ENCODE results near the gene FGFR1OP2.

FGFR1OP2 gene

GRCh38 chr12:26976687-26977086 is 38.4 kb downstream of the FGFR1OP2 start:
- no peak for TF ChIP-seq CTCF (conservative IDR thresholded peaks at IDR 0.05; ENCODE audit: low read depth, low read length)
- H3K79me2 ChIP-seq (ENCODE audit: insufficient read depth, low read depth), result no peaks in the 10 kb centered on the region
- H3K27ac ChIP-seq, result no peak overlapping the region
- no peaks in the 10 kb centered on the region for H3K36me3 ChIP-seq (ENCODE audit: insufficient read depth)
- H3K4me1 ChIP-seq (ENCODE audit: low read depth, poor library complexity, severe bottlenecking), result peaks cover 13% of the 10 kb centered on the region
- no peaks in the 10 kb centered on the region for H3K27me3 ChIP-seq (ENCODE audit: insufficient read depth, low read depth)
- no peak overlapping the region for H3K4me2 ChIP-seq
- no peak overlapping the region for H2AFZ ChIP-seq (ENCODE audit: low read depth)
- H3K9ac ChIP-seq, result no peak overlapping the region
- H4K20me1 ChIP-seq (ENCODE audit: insufficient read depth), result no peaks in the 10 kb centered on the region
- no peak overlapping the region for H3K4me3 ChIP-seq (IDR thresholded peaks at IDR 0.05; ENCODE audit: insufficient read depth, low read depth, low read length)

- TF ChIP-seq CTCF (conservative IDR thresholded peaks at IDR 0.05; ENCODE audit: low read depth, low read length), result no peak
- H3K9ac ChIP-seq, result no peak overlapping the region
- H4K20me1 ChIP-seq (ENCODE audit: insufficient read depth), result no peaks in the 10 kb centered on the region
- no peaks in the 10 kb centered on the region for H3K27me3 ChIP-seq (ENCODE audit: insufficient read depth, low read depth)
- H3K4me1 ChIP-seq (ENCODE audit: low read depth, poor library complexity, severe bottlenecking), result no peaks in the 10 kb centered on the region
- no peak overlapping the region for H3K4me3 ChIP-seq (IDR thresholded peaks at IDR 0.05; ENCODE audit: insufficient read depth, low read depth, low read length)
- H3K79me2 ChIP-seq (ENCODE audit: insufficient read depth, low read depth), result no peaks in the 10 kb centered on the region
- H3K27ac ChIP-seq, result no peak overlapping the region
- no peak overlapping the region for H2AFZ ChIP-seq (ENCODE audit: low read depth)
- no peaks in the 10 kb centered on the region for H3K36me3 ChIP-seq (ENCODE audit: insufficient read depth)
- H3K4me2 ChIP-seq, result no peak overlapping the region
Measured at GRCh38 chr12:26978801-26979200, 40.5 kb downstream of the FGFR1OP2 start.

GRCh38 chr12:26979733-26980132 is 41.5 kb downstream of the FGFR1OP2 start:
- no peaks in the 10 kb centered on the region for H4K20me1 ChIP-seq (ENCODE audit: insufficient read depth)
- no peaks in the 10 kb centered on the region for H3K4me1 ChIP-seq (ENCODE audit: low read depth, poor library complexity, severe bottlenecking)
- no peak overlapping the region for H3K4me3 ChIP-seq (IDR thresholded peaks at IDR 0.05; ENCODE audit: insufficient read depth, low read depth, low read length)
- no peaks in the 10 kb centered on the region for H3K79me2 ChIP-seq (ENCODE audit: insufficient read depth, low read depth)
- no peak overlapping the region for H2AFZ ChIP-seq (ENCODE audit: low read depth)
- H3K36me3 ChIP-seq (ENCODE audit: insufficient read depth), result no peaks in the 10 kb centered on the region
- no peak overlapping the region for H3K4me2 ChIP-seq
- TF ChIP-seq CTCF (conservative IDR thresholded peaks at IDR 0.05; ENCODE audit: low read depth, low read length), result no peak
- no peak overlapping the region for H3K9ac ChIP-seq
- no peaks in the 10 kb centered on the region for H3K27me3 ChIP-seq (ENCODE audit: insufficient read depth, low read depth)
- no peak overlapping the region for H3K27ac ChIP-seq

- no peak for TF ChIP-seq CTCF (conservative IDR thresholded peaks at IDR 0.05; ENCODE audit: low read depth, low read length)
- H3K27me3 ChIP-seq (ENCODE audit: insufficient read depth, low read depth), result no peaks in the 10 kb centered on the region
- no peak overlapping the region for H3K4me3 ChIP-seq (IDR thresholded peaks at IDR 0.05; ENCODE audit: insufficient read depth, low read depth, low read length)
- H4K20me1 ChIP-seq (ENCODE audit: insufficient read depth), result no peaks in the 10 kb centered on the region
- H3K9ac ChIP-seq, result no peak overlapping the region
- H3K4me2 ChIP-seq, result no peak overlapping the region
- no peaks in the 10 kb centered on the region for H3K36me3 ChIP-seq (ENCODE audit: insufficient read depth)
- no peak overlapping the region for H2AFZ ChIP-seq (ENCODE audit: low read depth)
- no peak overlapping the region for H3K27ac ChIP-seq
- no peaks in the 10 kb centered on the region for H3K79me2 ChIP-seq (ENCODE audit: insufficient read depth, low read depth)
- H3K4me1 ChIP-seq (ENCODE audit: low read depth, poor library complexity, severe bottlenecking), result no peaks in the 10 kb centered on the region
Measured at GRCh38 chr12:26982866-26983265, 44.6 kb downstream of the FGFR1OP2 start.
